IMR-90 (cell line): ENCODE measurements around the gene CWF19L2. TPM values are rescaled to one million over a fixed set of nuclear protein-coding genes. Genes with fewer than 3 reads are reported as not detected.

ENCODE experiments used
- ATAC-seq: fragments of 200-7000 bp; cut with Tn5 transposase; 2 replicates; pipeline ENCODE4 v1.9.1; 2020; ENCODE audit warnings: low read depth, mild to moderate bottlenecking, moderate library complexity
- BruUV-seq: library from RNA; stranded (reverse); fragments of 400-500 nt; replicated peaks from 2 replicates; lab custom pipeline; 2021; lab: Mats Ljungman, UMichigan
- CTCF ChIA-PET: fragments of 300-600 bp; formaldehyde crosslinking; extraction: SDS; loops from one replicate; lab custom pipeline; 2021; ENCODE audit warnings: antibody characterized with exemption; lab: Yijun Ruan, JAX
- POLR2A ChIA-PET: fragments of 300-600 bp; sonication (Branson Sonifier 250); formaldehyde crosslinking; loops from one replicate; lab custom pipeline; 2022; ENCODE audit warnings: antibody characterized with exemption; ENCODE audit not compliant: unreplicated experiment; lab: Charles Lee
- DNase-seq: peaks from one replicate; pipeline ENCODE4 v3.0.0; 2013
- H2AFZ ChIP-seq: replicated peaks from 2 replicates; pipeline ENCODE3; 2013; ENCODE audit warnings: low read length, mild to moderate bottlenecking; ENCODE audit not compliant: poor library complexity
- H2AK5ac ChIP-seq: 2 replicates; pipeline ENCODE4 v1.6.1; 2013; ENCODE audit warnings: low read depth, low read length, inconsistent platforms
- H2AK9ac ChIP-seq: replicated peaks from 2 replicates; pipeline ENCODE3; 2013; ENCODE audit warnings: mild to moderate bottlenecking, low read depth, low read length, moderate library complexity; ENCODE audit not compliant: poor library complexity
- H2BK120ac ChIP-seq: 2 replicates; pipeline ENCODE4 v1.6.1; 2013; ENCODE audit warnings: low read depth, low read length, inconsistent platforms
- H2BK15ac ChIP-seq: 3 replicates; pipeline ENCODE4 v1.6.1; 2013; ENCODE audit warnings: low read depth, low read length, inconsistent platforms
- H2BK20ac ChIP-seq: 2 replicates; pipeline ENCODE4 v1.6.1; 2013; ENCODE audit warnings: low read depth, mild to moderate bottlenecking, inconsistent platforms, low read length, moderate library complexity
- H2BK5ac ChIP-seq: 2 replicates; pipeline ENCODE4 v1.6.1; 2013; ENCODE audit warnings: mild to moderate bottlenecking, low read depth, low read length, inconsistent platforms; ENCODE audit not compliant: poor library complexity, severe bottlenecking
- H3K14ac ChIP-seq: replicated peaks from 2 replicates; pipeline ENCODE4 v1.6.1; 2013; ENCODE audit warnings: low read depth, low read length, inconsistent platforms
- H3K18ac ChIP-seq: 2 replicates; pipeline ENCODE4 v1.6.1; 2013; ENCODE audit warnings: low read depth, low read length, control low read depth
- H3K23ac ChIP-seq: 2 replicates; pipeline ENCODE4 v1.6.1; 2013; ENCODE audit warnings: low read depth, low read length, inconsistent platforms
- H3K27ac ChIP-seq: 2 replicates; pipeline ENCODE4 v1.5.1; 2013; ENCODE audit warnings: mild to moderate bottlenecking, control low read depth, low read length; ENCODE audit not compliant: insufficient read depth
- H3K27me3 ChIP-seq: 2 replicates; pipeline ENCODE4 v1.6.1; 2013; ENCODE audit warnings: low read length; ENCODE audit not compliant: control insufficient read depth, insufficient read depth
- H3K36me3 ChIP-seq: 2 replicates; pipeline ENCODE4 v1.6.1; 2013; ENCODE audit warnings: low read length, mixed read lengths; ENCODE audit not compliant: control insufficient read depth, insufficient read depth
- H3K4ac ChIP-seq: 2 replicates; pipeline ENCODE4 v1.6.1; 2013; ENCODE audit warnings: low read depth, low read length, inconsistent platforms
- H3K4me1 ChIP-seq: 2 replicates; pipeline ENCODE4 v1.6.1; 2013; ENCODE audit warnings: low read length, mixed read lengths; ENCODE audit not compliant: control insufficient read depth, insufficient read depth
- H3K4me2 ChIP-seq: 2 replicates; pipeline ENCODE4 v1.6.1; 2013; ENCODE audit warnings: low read depth, mild to moderate bottlenecking, control low read depth, low read length, moderate library complexity
- H3K4me3 ChIP-seq: 2 replicates; pipeline ENCODE4 v1.5.1; 2013; ENCODE audit warnings: low read depth, mild to moderate bottlenecking, control low read depth, low read length, moderate library complexity; ENCODE audit not compliant: insufficient read depth
- H3K56ac ChIP-seq: 2 replicates; pipeline ENCODE4 v1.6.1; 2013; ENCODE audit warnings: low read length, inconsistent platforms; ENCODE audit not compliant: insufficient read depth; ENCODE audit errors: extremely low read depth
- H3K79me1 ChIP-seq, 2 experiments: 2 replicates each; pipeline ENCODE4 v1.6.1; 2013; ENCODE audit warnings: low read length in 2 of 2, inconsistent platforms in 1 of 2, low read depth in 1 of 2
- H3K9ac ChIP-seq: 2 replicates; pipeline ENCODE4 v1.6.1; 2013; ENCODE audit warnings: low read depth, low read length, control low read depth
- H3K9me1 ChIP-seq: 2 replicates; pipeline ENCODE4 v1.6.1; 2013; ENCODE audit warnings: low read length, inconsistent platforms; ENCODE audit not compliant: insufficient read depth
- H3K9me3 ChIP-seq: 2 replicates; pipeline ENCODE4 v1.6.1; 2013; ENCODE audit warnings: low read length; ENCODE audit not compliant: control insufficient read depth, insufficient read depth
- H4K20me1 ChIP-seq: 2 replicates; pipeline ENCODE4 v1.6.1; 2013; ENCODE audit warnings: low read length, inconsistent platforms; ENCODE audit not compliant: insufficient read depth
- H4K5ac ChIP-seq: 2 replicates; pipeline ENCODE4 v1.6.1; 2013; ENCODE audit warnings: mild to moderate bottlenecking, low read depth, low read length, control low read depth
- H4K8ac ChIP-seq, 2 experiments: 2 replicates each; pipeline ENCODE4 v1.6.1; 2013; ENCODE audit warnings: low read depth in 2 of 2, low read length in 2 of 2, control low read depth in 1 of 2, inconsistent platforms in 1 of 2
- H4K91ac ChIP-seq: 2 replicates; pipeline ENCODE4 v1.6.1; 2013; ENCODE audit warnings: low read depth, low read length, inconsistent platforms; ENCODE audit not compliant: insufficient read depth
- BHLHE40 ChIP-seq: fragments of 150-350 bp; IDR thresholded peaks from 2 replicates; pipeline ENCODE4 v1.6.1; 2016; ENCODE audit warnings: mild to moderate bottlenecking, low read depth, low read length
- CEBPB ChIP-seq: IDR thresholded peaks from 2 replicates; pipeline ENCODE4 v1.6.1; 2012; ENCODE audit warnings: low read depth, low read length, improper control_type of control experiment
- CHD1 ChIP-seq: IDR thresholded peaks from 2 replicates; pipeline ENCODE4 v1.6.1; 2012; ENCODE audit warnings: low read depth, low read length, improper control_type of control experiment
- FOS ChIP-seq: fragments of 150-350 bp; IDR thresholded peaks from 2 replicates; pipeline ENCODE4 v1.6.1; 2016; ENCODE audit warnings: low read depth, low read length
- MAFK ChIP-seq: IDR thresholded peaks from 2 replicates; pipeline ENCODE4 v1.6.1; 2012; ENCODE audit warnings: low read depth, low read length, improper control_type of control experiment
- MAZ ChIP-seq: IDR thresholded peaks from 2 replicates; pipeline ENCODE4 v1.6.1; 2012; ENCODE audit warnings: low read depth, mild to moderate bottlenecking, low read length, improper control_type of control experiment, moderate library complexity, borderline replicate concordance
- MXI1 ChIP-seq: IDR thresholded peaks from 2 replicates; pipeline ENCODE4 v1.6.1; 2012; ENCODE audit warnings: low read depth, mild to moderate bottlenecking, low read length, moderate library complexity, borderline replicate concordance
- NFE2L2 ChIP-seq: fragments of 150-350 bp; IDR thresholded peaks from 2 replicates; pipeline ENCODE4 v1.6.1; 2016; ENCODE audit warnings: low read depth, mild to moderate bottlenecking, low read length
- POLR2A ChIP-seq: IDR thresholded peaks from 2 replicates; pipeline ENCODE4 v1.6.1; 2012; ENCODE audit warnings: mild to moderate bottlenecking, low read depth, low read length
- RAD21 ChIP-seq: IDR thresholded peaks from 2 replicates; pipeline ENCODE4 v1.6.1; 2012; ENCODE audit warnings: low read length, improper control_type of control experiment
- RCOR1 ChIP-seq: IDR thresholded peaks from 2 replicates; pipeline ENCODE4 v1.6.1; 2012; ENCODE audit warnings: mild to moderate bottlenecking, low read length, improper control_type of control experiment; ENCODE audit not compliant: insufficient replicate concordance
- RFX5 ChIP-seq: IDR thresholded peaks from 2 replicates; pipeline ENCODE4 v1.8.0; 2012; ENCODE audit warnings: low read depth, mild to moderate bottlenecking, low read length, moderate library complexity
- SMC3 ChIP-seq: fragments of 150-350 bp; IDR thresholded peaks from 2 replicates; pipeline ENCODE4 v1.6.1; 2016; ENCODE audit warnings: low read depth, mild to moderate bottlenecking, antibody characterized with exemption, low read length, moderate library complexity
- WGBS, 2 experiments: methylation state at CpG; one replicate each; pipeline versions ENCODE4 v1.1.5 to v1.1.7; 2013; ENCODE audit warnings: missing lambda C conversion rate in 2 of 2; ENCODE audit not compliant: insufficient read length in 1 of 2; ENCODE audit errors: extremely low coverage in 2 of 2; 5-methylcytosine and 5-hydroxymethylcytosine counted together
- dilution Hi-C: fragments of 300-500 bp; cut with HindIII; formaldehyde crosslinking; loops from one replicate; pipeline ENCODE4 v1.14.3; 2018; ENCODE audit warnings: low sequenced_read_pairs; ENCODE audit not compliant: unreplicated experiment
- in situ Hi-C: fragments of 300-500 bp; cut with MboI; formaldehyde crosslinking; loops from 3 replicates; pipeline ENCODE4 v1.14.3; 2019; ENCODE audit warnings: low sequenced_read_pairs, inconsistent platforms, mixed read lengths
- intact Hi-C: fragments of 100-400 bp; cut with micrococcal nuclease; formaldehyde crosslinking; loops from 2 replicates; pipeline ENCODE4 v1.10.0; 2022
- polyA plus RNA-seq, 3 experiments: library from polyadenylated mRNA; depleted of rRNA; stranded (reverse); fragments of >200 nt; gene quantifications; 2 replicates each; pipeline ENCODE4 v1.2.3, GENCODE V29; 2012; ENCODE audit warnings: low replicate concordance in 1 of 3
- total RNA-seq: library from RNA; depleted of rRNA; stranded (reverse); fragments of >200 nt; gene quantifications from 2 replicates; pipeline ENCODE4 v1.2.3, GENCODE V29; 2012
- TF ChIP-seq, protein P1 (sequence below): conservative IDR thresholded peaks from 2 replicates; pipeline ENCODE4 v1.5.1; 2012; ENCODE audit warnings: mild to moderate bottlenecking, low read depth, low read length, improper control_type of control experiment
- TF ChIP-seq, protein P2 (sequence below): fragments of 150-350 bp; IDR thresholded peaks from 2 replicates; pipeline ENCODE4 v1.6.1; 2016; ENCODE audit warnings: low read depth, mild to moderate bottlenecking, low read length, moderate library complexity, borderline replicate concordance
- TF ChIP-seq, protein P3 (sequence below): fragments of 150-350 bp; IDR thresholded peaks from 2 replicates; pipeline ENCODE4 v1.6.1; 2017; ENCODE audit warnings: mild to moderate bottlenecking, antibody characterized with exemption, low read length, low read depth

Gene CWF19L2
- total and polyA plus RNA-seq, 2 of the 4 experiments (the other 2 are of a cell fraction), result 1.7 to 3.8 TPM

DNA sequence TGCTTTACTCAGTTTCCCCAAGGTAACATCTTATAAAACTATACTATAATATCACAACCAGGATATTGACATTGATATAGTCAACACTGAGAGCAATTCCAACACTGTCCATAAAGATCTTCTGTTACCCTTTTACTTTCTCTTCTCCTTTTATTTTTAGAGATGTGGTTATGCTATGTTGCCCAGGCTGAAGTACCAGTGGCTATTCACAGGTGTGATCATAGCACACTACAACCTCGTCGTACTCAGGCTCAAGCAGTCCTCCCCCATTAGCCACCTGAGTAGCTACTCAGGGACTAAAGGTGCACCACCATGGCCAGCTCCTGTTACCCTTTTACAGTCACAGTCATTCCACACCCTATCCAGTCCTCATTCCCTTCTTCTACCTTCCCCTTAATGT is 119.7 kb downstream of the CWF19L2 start:
- dilution Hi-C loops (no loop called here), in situ Hi-C loops (no loop called here), intact Hi-C loops (no loop called here)
- H3K36me3 ChIP-seq, result no peaks in the 10 kb centered on the region
- H4K5ac ChIP-seq, result no peak overlapping the region
- H3K9me1 ChIP-seq, result no peaks in the 10 kb centered on the region
- no peak overlapping the region for H2AK9ac ChIP-seq
- no peak overlapping the region for H2BK15ac ChIP-seq
- H3K14ac ChIP-seq, result no peak overlapping the region
- H3K4me1 ChIP-seq, result no peaks in the 10 kb centered on the region
- H2BK120ac ChIP-seq, result no peak overlapping the region
- no peak overlapping the region for H4K8ac ChIP-seq
- no peak overlapping the region for H3K9ac ChIP-seq
- no peak overlapping the region for H3K27ac ChIP-seq
- no peak overlapping the region for H2BK5ac ChIP-seq
- no peak overlapping the region for H3K18ac ChIP-seq
- no peaks in the 10 kb centered on the region for H3K27me3 ChIP-seq
- no peak overlapping the region for H4K91ac ChIP-seq
- H2AK5ac ChIP-seq, result no peak overlapping the region
- H3K56ac ChIP-seq, result no peak overlapping the region
- no TSS peak for BruUV-seq
- H2AFZ ChIP-seq, result no peak overlapping the region
- no peak overlapping the region for H3K4me3 ChIP-seq
- H3K9me3 ChIP-seq, result no peaks in the 10 kb centered on the region
- H3K79me1 ChIP-seq, result no peaks in the 10 kb centered on the region
- ChIA-PET CTCF (interaction anchor here (0.7 kb wide), 1 partner anchor 9 kb away, joined by 3 read pairs; no protein-coding TSS in a partner anchor), POLR2A (no interaction called here)
- no peak overlapping the region for H3K4ac ChIP-seq
- H4K20me1 ChIP-seq, result no peaks in the 10 kb centered on the region
- no peak overlapping the region for H3K23ac ChIP-seq
- H2BK20ac ChIP-seq, result no peak overlapping the region
- DNase-seq (no peak), ATAC-seq (no peak)
- H3K4me2 ChIP-seq, result no peak overlapping the region
- WGBS, 2 experiments, result 100% methylated on average over 2 of the region's 2 CpGs; no CpG with 5 or more reads in 1 of the 2 experiments
- TF ChIP-seq NFE2L2, result no peak
- TF ChIP-seq, protein P1, sequence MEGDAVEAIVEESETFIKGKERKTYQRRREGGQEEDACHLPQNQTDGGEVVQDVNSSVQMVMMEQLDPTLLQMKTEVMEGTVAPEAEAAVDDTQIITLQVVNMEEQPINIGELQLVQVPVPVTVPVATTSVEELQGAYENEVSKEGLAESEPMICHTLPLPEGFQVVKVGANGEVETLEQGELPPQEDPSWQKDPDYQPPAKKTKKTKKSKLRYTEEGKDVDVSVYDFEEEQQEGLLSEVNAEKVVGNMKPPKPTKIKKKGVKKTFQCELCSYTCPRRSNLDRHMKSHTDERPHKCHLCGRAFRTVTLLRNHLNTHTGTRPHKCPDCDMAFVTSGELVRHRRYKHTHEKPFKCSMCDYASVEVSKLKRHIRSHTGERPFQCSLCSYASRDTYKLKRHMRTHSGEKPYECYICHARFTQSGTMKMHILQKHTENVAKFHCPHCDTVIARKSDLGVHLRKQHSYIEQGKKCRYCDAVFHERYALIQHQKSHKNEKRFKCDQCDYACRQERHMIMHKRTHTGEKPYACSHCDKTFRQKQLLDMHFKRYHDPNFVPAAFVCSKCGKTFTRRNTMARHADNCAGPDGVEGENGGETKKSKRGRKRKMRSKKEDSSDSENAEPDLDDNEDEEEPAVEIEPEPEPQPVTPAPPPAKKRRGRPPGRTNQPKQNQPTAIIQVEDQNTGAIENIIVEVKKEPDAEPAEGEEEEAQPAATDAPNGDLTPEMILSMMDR, result no peak
- TF ChIP-seq BHLHE40, result no peak
- no peak for TF ChIP-seq MAZ
- TF ChIP-seq MXI1, result no peak
- no peak for TF ChIP-seq CEBPB
- no peak for TF ChIP-seq RCOR1
- TF ChIP-seq, protein P2, sequence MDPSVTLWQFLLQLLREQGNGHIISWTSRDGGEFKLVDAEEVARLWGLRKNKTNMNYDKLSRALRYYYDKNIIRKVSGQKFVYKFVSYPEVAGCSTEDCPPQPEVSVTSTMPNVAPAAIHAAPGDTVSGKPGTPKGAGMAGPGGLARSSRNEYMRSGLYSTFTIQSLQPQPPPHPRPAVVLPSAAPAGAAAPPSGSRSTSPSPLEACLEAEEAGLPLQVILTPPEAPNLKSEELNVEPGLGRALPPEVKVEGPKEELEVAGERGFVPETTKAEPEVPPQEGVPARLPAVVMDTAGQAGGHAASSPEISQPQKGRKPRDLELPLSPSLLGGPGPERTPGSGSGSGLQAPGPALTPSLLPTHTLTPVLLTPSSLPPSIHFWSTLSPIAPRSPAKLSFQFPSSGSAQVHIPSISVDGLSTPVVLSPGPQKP, result no peak
- no peak for TF ChIP-seq SMC3
- no peak for TF ChIP-seq FOS
- TF ChIP-seq, protein P3, sequence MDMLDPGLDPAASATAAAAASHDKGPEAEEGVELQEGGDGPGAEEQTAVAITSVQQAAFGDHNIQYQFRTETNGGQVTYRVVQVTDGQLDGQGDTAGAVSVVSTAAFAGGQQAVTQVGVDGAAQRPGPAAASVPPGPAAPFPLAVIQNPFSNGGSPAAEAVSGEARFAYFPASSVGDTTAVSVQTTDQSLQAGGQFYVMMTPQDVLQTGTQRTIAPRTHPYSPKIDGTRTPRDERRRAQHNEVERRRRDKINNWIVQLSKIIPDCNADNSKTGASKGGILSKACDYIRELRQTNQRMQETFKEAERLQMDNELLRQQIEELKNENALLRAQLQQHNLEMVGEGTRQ, result no peak
- TF ChIP-seq POLR2A, result no peak
- TF ChIP-seq RAD21, result no peak
- TF ChIP-seq CHD1, result no peak
- no peak for TF ChIP-seq RFX5
- no peak for TF ChIP-seq MAFK
